GM18868 (cell line): ENCODE measurements around the gene SIAH3.

ENCODE experiments used
- ATAC-seq: cut with Tn5 transposase; IDR thresholded peaks from one replicate; pipeline ENCODE4 v1.9.1; 2021; ENCODE audit warnings: mild to moderate bottlenecking, moderate library complexity; ENCODE audit not compliant: unreplicated experiment

SIAH3 gene

GRCh38 chr13:45863709-45864590 is 12.4 kb upstream of the SIAH3 start:
- ATAC-seq = no peak

GRCh38 chr13:45861322-45861721 is 9.8 kb upstream of the SIAH3 start:
- ATAC-seq = no peak

- no peak for ATAC-seq
Measured at GRCh38 chr13:45860240-45860639, 8.7 kb upstream of the SIAH3 start.

- ATAC-seq = no peak
Measured at GRCh38 chr13:45859705-45860104, 8.2 kb upstream of the SIAH3 start.

- ATAC-seq = no peak
Measured at GRCh38 chr13:45852494-45852893, 941 bp upstream of the SIAH3 start.

GRCh38 chr13:45851956-45852355 is 403 bp upstream of the SIAH3 start:
- ATAC-seq = no peak

- ATAC-seq = no peak
Measured at GRCh38 chr13:45850027-45850613, 1.4 kb downstream of the SIAH3 start.

- ATAC-seq = no peak
Measured at GRCh38 chr13:45849408-45849807, 2.1 kb downstream of the SIAH3 start.

GRCh38 chr13:45847554-45848224 is 3.9 kb downstream of the SIAH3 start:
- ATAC-seq = no peak

- ATAC-seq = no peak
Measured at GRCh38 chr13:45846681-45847080, 4.9 kb downstream of the SIAH3 start.

GRCh38 chr13:45838171-45838745 is 13.3 kb downstream of the SIAH3 start:
- ATAC-seq = no peak

GRCh38 chr13:45837111-45837510 is 14.4 kb downstream of the SIAH3 start:
- ATAC-seq = no peak

GRCh38 chr13:45834411-45834994 is 17.1 kb downstream of the SIAH3 start:
- no peak for ATAC-seq

- ATAC-seq = no peak
Measured at GRCh38 chr13:45833663-45834375, 17.7 kb downstream of the SIAH3 start.

- ATAC-seq = no peak
Measured at GRCh38 chr13:45833242-45833641, 18.3 kb downstream of the SIAH3 start.

- no peak for ATAC-seq
Measured at GRCh38 chr13:45831851-45832250, 19.7 kb downstream of the SIAH3 start.

GRCh38 chr13:45830121-45830520 is 21.4 kb downstream of the SIAH3 start:
- no peak for ATAC-seq

GRCh38 chr13:45828256-45828968 is 23.1 kb downstream of the SIAH3 start:
- no peak for ATAC-seq

- ATAC-seq = no peak
Measured at GRCh38 chr13:45827318-45827717, 24.2 kb downstream of the SIAH3 start.

GRCh38 chr13:45826731-45827130 is 24.8 kb downstream of the SIAH3 start:
- no peak for ATAC-seq
